ENCODE data around the gene RBPJ.

The RBPJ gene

GRCh38 chr4:26424153-26424552 is 103.3 kb downstream of the RBPJ start:
- no peak for DNase-seq

GRCh38 chr4:26424838-26425237 is 104.0 kb downstream of the RBPJ start:
- no peak for DNase-seq

GRCh38 chr4:26425953-26426352 is 105.1 kb downstream of the RBPJ start:
- no peak for DNase-seq

- DNase-seq, result no peak
Observed at GRCh38 chr4:26426892-26427291, 106.1 kb downstream of the RBPJ start.

GRCh38 chr4:26429910-26430309 is 109.1 kb downstream of the RBPJ start:
- DNase-seq, result no peak

GRCh38 chr4:26431461-26432180 is 110.8 kb downstream of the RBPJ start:
- DNase-seq, result no peak

GRCh38 chr4:26432419-26432818 is 111.6 kb downstream of the RBPJ start:
- DNase-seq, result no peak

- no peak for DNase-seq
Observed at GRCh38 chr4:26433556-26433955, 112.7 kb downstream of the RBPJ start.

- DNase-seq, result no peak
Observed at GRCh38 chr4:26434030-26434639, 113.3 kb downstream of the RBPJ start.

GRCh38 chr4:26441102-26441501 is 120.3 kb downstream of the RBPJ start:
- no peak for DNase-seq

- DNase-seq, result no peak
Observed at GRCh38 chr4:26441771-26442170, 121.0 kb downstream of the RBPJ start.

- DNase-seq, result no peak
Observed at GRCh38 chr4:26447378-26447777, 126.6 kb downstream of the RBPJ start.

- DNase-seq, result no peak
Observed at GRCh38 chr4:26450418-26450817, 129.6 kb downstream of the RBPJ start.

GRCh38 chr4:26451597-26451996 is 130.8 kb downstream of the RBPJ start:
- DNase-seq, result no peak

- DNase-seq, result peak; percentile 43
Observed at GRCh38 chr4:26452565-26453531, 132.0 kb downstream of the RBPJ start.

GRCh38 chr4:26454961-26455360 is 134.1 kb downstream of the RBPJ start:
- no peak for DNase-seq

GRCh38 chr4:26455571-26455970 is 134.8 kb downstream of the RBPJ start:
- DNase-seq, result no peak

- DNase-seq, result no peak
Observed at GRCh38 chr4:26457412-26457811, 136.6 kb downstream of the RBPJ start.

- no peak for DNase-seq
Observed at GRCh38 chr4:26458157-26458561, 137.3 kb downstream of the RBPJ start.

- no peak for DNase-seq
Observed at GRCh38 chr4:26459054-26459755, 138.4 kb downstream of the RBPJ start.

GRCh38 chr4:26459756-26460530 is 139.1 kb downstream of the RBPJ start:
- DNase-seq, result no peak

- no peak for DNase-seq
Observed at GRCh38 chr4:26462874-26463273, 142.1 kb downstream of the RBPJ start.
